Endothelial cell of umbilical vein (primary cell): Measurements from ENCODE around the gene RAB3C. TPM values are rescaled to one million over a fixed set of nuclear protein-coding genes. Genes with fewer than 3 reads are reported as not detected.

ENCODE experiments used
- BruUV-seq: library from RNA; stranded (reverse); fragments of 400-500 nt; replicated peaks from 2 replicates; lab custom pipeline; 2021; lab: Mats Ljungman, UMichigan
- CTCF ChIA-PET: fragments of 300-600, 350-600 bp; sonication (Branson Sonifier 250); formaldehyde crosslinking; loops from one replicate; lab custom pipeline; 2021; ENCODE audit warnings: antibody characterized with exemption, inconsistent platforms; lab: Charles Lee
- POLR2A ChIA-PET: fragments of 300-600, 350-600 bp; sonication (Branson Sonifier 250); formaldehyde crosslinking; loops from one replicate; lab custom pipeline; 2021; ENCODE audit warnings: antibody characterized with exemption, inconsistent platforms; lab: Charles Lee
- DNase-seq: peaks from one replicate; pipeline ENCODE4 v3.0.0-alpha.2; 2011; ENCODE audit warnings: low read depth, low spot score
- FAIRE-seq: peaks from 2 replicates; lab custom pipeline; 2011; peaks lifted over from hg19 to GRCh38; lab: Jason Lieb, UNC
- H2AFZ ChIP-seq: 2 replicates; pipeline ENCODE4 v1.6.0; 2012; ENCODE audit warnings: low read depth, low read length, control low read depth, inconsistent platforms
- H3K27ac ChIP-seq: 2 replicates; pipeline ENCODE4 v1.5.1; 2011; ENCODE audit warnings: low read depth, mild to moderate bottlenecking, control low read depth, low read length, moderate library complexity; ENCODE audit not compliant: insufficient read depth
- H3K27me3 ChIP-seq, 2 experiments: 2 replicates each; pipeline versions ENCODE4 v1.6.0 to v1.6.1; 2011; ENCODE audit warnings: low read length in 2 of 2, mixed read lengths in 1 of 2; ENCODE audit not compliant: control insufficient read depth in 2 of 2, insufficient read depth in 2 of 2
- H3K36me3 ChIP-seq, 2 experiments: 2 replicates in 1 of 2; 3 replicates in 1 of 2; pipeline ENCODE4 v1.5.1; 2011; ENCODE audit warnings: low read length in 2 of 2, mild to moderate bottlenecking in 1 of 2, moderate library complexity in 1 of 2; ENCODE audit not compliant: control insufficient read depth in 2 of 2, insufficient read depth in 2 of 2; ENCODE audit errors: extremely low read depth in 1 of 2
- H3K4me1 ChIP-seq: 3 replicates; pipeline ENCODE4 v1.5.1; 2011; ENCODE audit warnings: mild to moderate bottlenecking, low read length; ENCODE audit not compliant: control insufficient read depth, insufficient read depth; ENCODE audit errors: extremely low read depth
- H3K4me2 ChIP-seq: 2 replicates; pipeline ENCODE4 v1.6.1; 2011; ENCODE audit warnings: low read length, control low read depth, mixed read lengths; ENCODE audit not compliant: insufficient read depth
- H3K4me3 ChIP-seq, 3 experiments: fragments of 200-600 bp in 1 of 3; sonication (generic), shearing (Covaris generic) in 1 of 3; replicated peaks in 1 of 3; 2 replicates each; pipeline ENCODE4 v1.5.1; 2011 to 2016; ENCODE audit warnings: control low read depth in 3 of 3, low read length in 3 of 3, mild to moderate bottlenecking in 2 of 3, inconsistent platforms in 1 of 3, low read depth in 1 of 3, moderate library complexity in 1 of 3; ENCODE audit not compliant: insufficient read depth in 1 of 3
- H3K79me2 ChIP-seq: 2 replicates; pipeline ENCODE4 v1.6.0; 2012; ENCODE audit warnings: low read length, inconsistent platforms; ENCODE audit not compliant: control insufficient read depth, insufficient read depth
- H3K9ac ChIP-seq: replicated peaks from 2 replicates; pipeline ENCODE3; 2011; ENCODE audit warnings: low read length, control low read depth; ENCODE audit not compliant: insufficient read depth; ENCODE audit errors: extremely low read depth
- H3K9me1 ChIP-seq: replicated peaks from 3 replicates; pipeline ENCODE4 v1.6.0; 2011; ENCODE audit warnings: mild to moderate bottlenecking, low read length; ENCODE audit not compliant: control insufficient read depth, insufficient read depth; ENCODE audit errors: extremely low read depth
- H3K9me3 ChIP-seq: replicated peaks from 2 replicates; pipeline ENCODE4 v1.5.1; 2012; ENCODE audit warnings: low read length, inconsistent platforms; ENCODE audit not compliant: control insufficient read depth, insufficient read depth
- H4K20me1 ChIP-seq: replicated peaks from 2 replicates; pipeline ENCODE3; 2011; ENCODE audit warnings: mild to moderate bottlenecking, low read length; ENCODE audit not compliant: control insufficient read depth, insufficient read depth; ENCODE audit errors: extremely low read depth
- EZH2 ChIP-seq: IDR thresholded peaks from 2 replicates; pipeline ENCODE4 v1.6.1; 2012; ENCODE audit warnings: borderline replicate concordance, low read depth, mild to moderate bottlenecking, moderate library complexity, low read length, inconsistent platforms; ENCODE audit not compliant: severe bottlenecking
- GATA2 ChIP-seq: IDR thresholded peaks from 2 replicates; pipeline ENCODE4 v1.7.0; 2011; ENCODE audit warnings: low read depth, mild to moderate bottlenecking, moderate library complexity, mixed read lengths, low read length; ENCODE audit not compliant: insufficient read length, insufficient read depth
- MYC ChIP-seq: IDR thresholded peaks from one replicate; pipeline ENCODE4 v1.6.1; 2011; ENCODE audit warnings: mild to moderate bottlenecking, low read depth, low read length
- POLR2A ChIP-seq: IDR thresholded peaks from 2 replicates; pipeline ENCODE4 v1.6.1; 2012; ENCODE audit warnings: low read depth, mild to moderate bottlenecking, control low read depth, low read length
- dilution Hi-C: fragments of 300-500 bp; cut with MboI; formaldehyde crosslinking; loops from one replicate; pipeline ENCODE4 v1.15.0; 2019; ENCODE audit warnings: low sequenced_read_pairs; ENCODE audit not compliant: extremely low pct_ligation_motif_present
- intact Hi-C: fragments of 100-400 bp; cut with micrococcal nuclease; formaldehyde crosslinking; loops from one replicate; pipeline ENCODE4 v1.10.0; 2022
- polyA plus RNA-seq, 4 experiments: library from polyadenylated mRNA; depleted of rRNA in 3 of 4; stranded (reverse) in 3 of 4; unstranded in 1 of 4; fragments of >200 nt; gene quantifications; 2 replicates each; pipeline versions ENCODE4 v1.2.1 to v1.2.3, GENCODE V29; 2011 to 2012; ENCODE audit warnings: missing spikeins in 1 of 4
- total RNA-seq: library from RNA; stranded (reverse); gene quantifications from 2 replicates; pipeline ENCODE4 v1.2.3, GENCODE V29; 2021
- TF ChIP-seq, protein P1 (sequence below), 2 donors: IDR thresholded peaks; 1 replicate in 1 of 2; 2 replicates in 1 of 2; pipeline ENCODE4 v1.5.1; 2011; ENCODE audit warnings: low read length in 2 of 2, mild to moderate bottlenecking in 2 of 2, moderate library complexity in 2 of 2, control low read depth in 1 of 2, inconsistent platforms in 1 of 2, low read depth in 1 of 2; ENCODE audit not compliant: insufficient read depth in 1 of 2; ENCODE audit errors: extremely low read depth in 1 of 2

RAB3C gene
- total and polyA plus RNA-seq, 2 donors (not counting 3 experiments of a cell fraction or from before 2014, with no cell fraction given) = 0.04 to 0.66 TPM

DNA sequence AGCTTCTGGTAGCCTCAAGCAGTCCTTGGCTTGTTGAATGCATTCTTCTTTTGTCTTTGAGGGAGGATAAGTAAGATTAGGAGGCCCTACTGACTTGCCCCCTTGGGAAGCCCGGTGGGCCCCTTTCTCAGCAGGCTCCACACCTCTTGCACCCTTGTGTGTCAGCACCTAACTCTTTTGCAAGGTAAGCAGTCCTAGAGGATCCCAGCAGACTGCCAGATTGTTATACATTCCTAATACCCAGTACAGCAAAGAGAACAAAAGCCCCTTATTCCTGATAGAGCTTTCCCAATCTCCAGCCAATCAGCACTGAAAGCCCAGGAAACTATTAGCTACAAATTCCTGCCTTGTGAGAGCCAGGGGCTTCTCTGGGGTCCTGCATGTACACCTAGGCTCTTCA lies 152.8 kb downstream of the RAB3C start:
- Histone ChIP-seq H3K9me3 (no peaks in the 10 kb centered on the region), H3K4me3 (no peak overlapping the region), H3K4me1 (no peaks in the 10 kb centered on the region), H3K9ac (no peak overlapping the region), H3K9me1 (no peaks in the 10 kb centered on the region), H2AFZ (no peak overlapping the region), H4K20me1 (no peaks in the 10 kb centered on the region), H3K27me3 (no peaks in the 10 kb centered on the region), H3K36me3 (no peaks in the 10 kb centered on the region), H3K4me2 (no peak overlapping the region), H3K27ac (no peak overlapping the region), H3K79me2 (no peaks in the 10 kb centered on the region)
- POLR2A ChIA-PET = no interaction called here
- TF ChIP-seq, protein P1, sequence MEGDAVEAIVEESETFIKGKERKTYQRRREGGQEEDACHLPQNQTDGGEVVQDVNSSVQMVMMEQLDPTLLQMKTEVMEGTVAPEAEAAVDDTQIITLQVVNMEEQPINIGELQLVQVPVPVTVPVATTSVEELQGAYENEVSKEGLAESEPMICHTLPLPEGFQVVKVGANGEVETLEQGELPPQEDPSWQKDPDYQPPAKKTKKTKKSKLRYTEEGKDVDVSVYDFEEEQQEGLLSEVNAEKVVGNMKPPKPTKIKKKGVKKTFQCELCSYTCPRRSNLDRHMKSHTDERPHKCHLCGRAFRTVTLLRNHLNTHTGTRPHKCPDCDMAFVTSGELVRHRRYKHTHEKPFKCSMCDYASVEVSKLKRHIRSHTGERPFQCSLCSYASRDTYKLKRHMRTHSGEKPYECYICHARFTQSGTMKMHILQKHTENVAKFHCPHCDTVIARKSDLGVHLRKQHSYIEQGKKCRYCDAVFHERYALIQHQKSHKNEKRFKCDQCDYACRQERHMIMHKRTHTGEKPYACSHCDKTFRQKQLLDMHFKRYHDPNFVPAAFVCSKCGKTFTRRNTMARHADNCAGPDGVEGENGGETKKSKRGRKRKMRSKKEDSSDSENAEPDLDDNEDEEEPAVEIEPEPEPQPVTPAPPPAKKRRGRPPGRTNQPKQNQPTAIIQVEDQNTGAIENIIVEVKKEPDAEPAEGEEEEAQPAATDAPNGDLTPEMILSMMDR (IDR thresholded peaks at IDR 0.05; ENCODE audit: extremely low read depth in 1 of 2, insufficient read depth in 1 of 2, low read depth in 1 of 2, low read length in 2 of 2) = no peak
- TF ChIP-seq EZH2 (no peak), POLR2A (no peak), MYC (no peak), GATA2 (no peak)
- CTCF ChIA-PET = interaction anchor here (1.3 kb wide), 1 partner anchor 14 kb away, joined by 4 read pairs; no protein-coding TSS in a partner anchor
- BruUV-seq = no TSS peak
- DNase-seq (no peak), FAIRE-seq (no peak)
- intact Hi-C loops = no loop called here
- dilution Hi-C loops = no loop called here

DNA sequence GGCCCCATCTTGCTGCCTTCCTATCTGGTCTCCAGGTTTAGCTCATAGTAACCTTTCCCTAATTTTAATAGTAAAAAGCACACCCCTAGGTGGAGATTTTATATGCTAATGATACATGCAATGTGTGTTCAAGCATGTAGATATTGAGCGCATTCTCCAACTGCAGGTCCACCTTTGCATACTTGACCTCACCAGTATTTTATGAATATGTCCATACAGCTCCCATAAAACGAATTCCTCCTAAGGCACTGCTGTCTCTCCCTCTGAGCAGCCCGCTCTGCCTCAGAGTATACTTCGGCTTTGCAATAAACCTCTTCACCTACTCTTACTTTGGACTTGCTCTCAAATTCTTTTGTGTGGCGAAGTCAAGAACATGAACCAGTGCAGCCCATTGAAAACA lies 153.3 kb downstream of the RAB3C start:
- ChIA-PET CTCF (interaction anchor here (1.3 kb wide), 1 partner anchor 15 kb away, joined by 4 read pairs; no protein-coding TSS in a partner anchor), POLR2A (no interaction called here)
- intact Hi-C loops (no loop called here), dilution Hi-C loops (no loop called here)
- BruUV-seq = no TSS peak
- Histone ChIP-seq H3K9me3 (no peaks in the 10 kb centered on the region), H3K4me1 (no peaks in the 10 kb centered on the region), H2AFZ (no peak overlapping the region), H3K9me1 (no peaks in the 10 kb centered on the region), H3K36me3 (no peaks in the 10 kb centered on the region), H3K4me2 (no peak overlapping the region), H3K9ac (no peak overlapping the region), H3K27me3 (no peaks in the 10 kb centered on the region), H3K27ac (no peak overlapping the region), H3K79me2 (no peaks in the 10 kb centered on the region), H4K20me1 (no peaks in the 10 kb centered on the region), H3K4me3 (no peak overlapping the region)
- no peak for FAIRE-seq
- DNase-seq = no peak
- TF ChIP-seq GATA2 (no peak), MYC (no peak)
